Kidney capillary endothelial cell (primary cell): ENCODE data around the gene DIP2B.
"Not testable (repeated sequence)": the region's sequence is repeated elsewhere in the genome, so short reads cannot be mapped to it uniquely, and the experiment has no call there.

ENCODE experiments used
- DNase-seq: peaks from one replicate; pipeline ENCODE4 v3.0.0-alpha.2; 2018; ENCODE audit warnings: low spot score

DIP2B gene

GRCh38 chr12:50519353-50519752 is 14.6 kb downstream of the DIP2B start:
- DNase-seq: no peak

GRCh38 chr12:50520416-50521207 is 15.8 kb downstream of the DIP2B start:
- DNase-seq: no peak

GRCh38 chr12:50521781-50522180 is 17.0 kb downstream of the DIP2B start:
- DNase-seq: not testable (repeated sequence)

GRCh38 chr12:50523772-50524171 is 19.0 kb downstream of the DIP2B start:
- DNase-seq: no peak

- no peak for DNase-seq
These were observed 19.8 kb downstream of the DIP2B start for GRCh38 chr12:50524621-50525020.

GRCh38 chr12:50525422-50525821 is 20.6 kb downstream of the DIP2B start:
- no peak for DNase-seq

GRCh38 chr12:50527359-50527726 is 22.6 kb downstream of the DIP2B start:
- no peak for DNase-seq

GRCh38 chr12:50528800-50529199 is 24.0 kb downstream of the DIP2B start:
- no peak for DNase-seq

- no peak for DNase-seq
These were observed 24.6 kb downstream of the DIP2B start for GRCh38 chr12:50529345-50529744.

GRCh38 chr12:50530532-50530931 is 25.7 kb downstream of the DIP2B start:
- no peak for DNase-seq

- no peak for DNase-seq
These were observed 28.4 kb downstream of the DIP2B start for GRCh38 chr12:50533203-50533584.

GRCh38 chr12:50533971-50534370 is 29.2 kb downstream of the DIP2B start:
- DNase-seq: no peak

- no peak for DNase-seq
These were observed 32.2 kb downstream of the DIP2B start for GRCh38 chr12:50536831-50537537.

- DNase-seq: no peak
These were observed 32.7 kb downstream of the DIP2B start for GRCh38 chr12:50537538-50537919.

GRCh38 chr12:50538182-50538581 is 33.4 kb downstream of the DIP2B start:
- no peak for DNase-seq

GRCh38 chr12:50541139-50541538 is 36.4 kb downstream of the DIP2B start:
- DNase-seq: no peak

GRCh38 chr12:50542448-50542847 is 37.7 kb downstream of the DIP2B start:
- DNase-seq: no peak

- not testable (repeated sequence) for DNase-seq
These were observed 38.4 kb downstream of the DIP2B start for GRCh38 chr12:50543188-50543587.

- no peak for DNase-seq
These were observed 40.4 kb downstream of the DIP2B start for GRCh38 chr12:50545213-50545612.

- DNase-seq: no peak
These were observed 41.0 kb downstream of the DIP2B start for GRCh38 chr12:50545786-50546185.

GRCh38 chr12:50546441-50547318 is 41.9 kb downstream of the DIP2B start:
- DNase-seq: no peak

- no peak for DNase-seq
These were observed 43.0 kb downstream of the DIP2B start for GRCh38 chr12:50547742-50548141.

- DNase-seq: no peak
These were observed 45.1 kb downstream of the DIP2B start for GRCh38 chr12:50549885-50550284.
